WTC11 (cell line): Measurements from ENCODE around the gene KRT8. TPM values are rescaled to one million over a fixed set of nuclear protein-coding genes. Genes with fewer than 3 reads are reported as not detected.

ENCODE experiments used
- ATAC-seq: fragments of 200-7000 bp; cut with Tn5 transposase; 2 replicates; pipeline ENCODE4 v1.10.0; 2021; ENCODE audit warnings: mild to moderate bottlenecking, moderate library complexity
- CTCF ChIA-PET: fragments of 300-600 bp; sonication (Branson Sonifier 250); formaldehyde crosslinking; loops from one replicate; lab custom pipeline; 2021; ENCODE audit warnings: antibody characterized with exemption; lab: Charles Lee
- POLR2A ChIA-PET: fragments of 350-600 bp; sonication (Branson Sonifier 250); formaldehyde crosslinking; loops from one replicate; lab custom pipeline; 2021; ENCODE audit warnings: antibody characterized with exemption; lab: Charles Lee
- DNase-seq: peaks from one replicate; pipeline ENCODE4 v3.0.0; 2021; ENCODE audit warnings: low spot score
- H3K27ac Mint-ChIP-seq: 2 replicates; pipeline ENCODE4 v1.8.0; 2021; ENCODE audit warnings: mixed read lengths
- H3K27me3 Mint-ChIP-seq: 2 replicates; pipeline ENCODE4 v1.8.0; 2021; ENCODE audit warnings: low read depth, mild to moderate bottlenecking, moderate library complexity, mixed read lengths
- H3K36me3 Mint-ChIP-seq: 2 replicates; pipeline ENCODE4 v1.8.0; 2021; ENCODE audit warnings: mixed read lengths
- H3K4me1 Mint-ChIP-seq: 2 replicates; pipeline ENCODE4 v1.8.0; 2022; ENCODE audit warnings: mixed read lengths
- H3K4me3 Mint-ChIP-seq: 2 replicates; pipeline ENCODE4 v1.8.0; 2021; ENCODE audit warnings: mild to moderate bottlenecking, moderate library complexity, mixed read lengths
- H3K9me3 Mint-ChIP-seq: 2 replicates; pipeline ENCODE4 v1.8.0; 2021; ENCODE audit warnings: mixed read lengths
- ATF1 ChIP-seq: sonication (generic); formaldehyde crosslinking; IDR thresholded peaks from 2 replicates; pipeline ENCODE4 v1.8.1; 2023; ENCODE audit warnings: mild to moderate bottlenecking, moderate library complexity, missing genetic modification reagents
- CREB1 ChIP-seq: sonication (generic); formaldehyde crosslinking; IDR thresholded peaks from 2 replicates; pipeline ENCODE4 v1.8.0; 2023; ENCODE audit warnings: mild to moderate bottlenecking, missing genetic modification reagents
- FOXJ3 ChIP-seq: sonication (generic); formaldehyde crosslinking; IDR thresholded peaks from 2 replicates; pipeline ENCODE4 v1.9.0; 2021; ENCODE audit warnings: missing genetic modification reagents, mild to moderate bottlenecking, borderline replicate concordance
- FOXP1 ChIP-seq: sonication (generic); formaldehyde crosslinking; IDR thresholded peaks from 2 replicates; pipeline ENCODE4 v1.8.0; 2022; ENCODE audit warnings: missing genetic modification reagents, mild to moderate bottlenecking, moderate library complexity, borderline replicate concordance
- GRHL2 ChIP-seq: fragments of 250-450 bp; sonication (Bioruptor Pico); IDR thresholded peaks from 2 replicates; pipeline ENCODE4 v1.8.0; 2022; ENCODE audit warnings: mild to moderate bottlenecking, moderate library complexity; ENCODE audit not compliant: insufficient replicate concordance, severe bottlenecking
- GTF2I ChIP-seq: fragments of 250-450 bp; sonication (Bioruptor Pico); conservative IDR thresholded peaks from 2 replicates; pipeline ENCODE4 v1.4.0; 2021; ENCODE audit warnings: mild to moderate bottlenecking
- JAZF1 ChIP-seq: fragments of 250-450 bp; sonication (Bioruptor Pico); IDR thresholded peaks from 2 replicates; pipeline ENCODE4 v1.9.0; 2021; ENCODE audit warnings: moderate library complexity, mild to moderate bottlenecking, inconsistent platforms
- NFE2L1 ChIP-seq: sonication (generic); formaldehyde crosslinking; IDR thresholded peaks from 2 replicates; pipeline ENCODE4 v1.8.1; 2023; ENCODE audit warnings: missing genetic modification reagents
- NFYB ChIP-seq: sonication (generic); formaldehyde crosslinking; conservative IDR thresholded peaks from 2 replicates; pipeline ENCODE4 v1.8.0; 2022; ENCODE audit warnings: low read depth, missing genetic modification reagents
- NR1H2 ChIP-seq: sonication (generic); formaldehyde crosslinking; IDR thresholded peaks from 2 replicates; pipeline ENCODE4 v1.9.0; 2021; ENCODE audit warnings: mild to moderate bottlenecking, moderate library complexity, missing genetic modification reagents
- PRRX2 ChIP-seq: fragments of 250-450 bp; sonication (Bioruptor Pico); IDR thresholded peaks from 2 replicates; pipeline ENCODE4 v1.8.0; 2021; ENCODE audit warnings: mild to moderate bottlenecking
- SP1 ChIP-seq: sonication (generic); formaldehyde crosslinking; conservative IDR thresholded peaks from 2 replicates; pipeline ENCODE4 v1.8.1; 2022; ENCODE audit warnings: missing genetic modification reagents
- ZNF232 ChIP-seq: sonication (generic); formaldehyde crosslinking; IDR thresholded peaks from 2 replicates; pipeline ENCODE4 v1.8.0; 2022; ENCODE audit warnings: mild to moderate bottlenecking, missing genetic modification reagents
- ZNF317 ChIP-seq: sonication (generic); formaldehyde crosslinking; IDR thresholded peaks from 2 replicates; pipeline ENCODE4 v1.8.1; 2023; ENCODE audit warnings: low read depth, mild to moderate bottlenecking, moderate library complexity, missing genetic modification reagents, borderline replicate concordance
- ZNF416 ChIP-seq: fragments of 250-450 bp; sonication (Bioruptor Pico); IDR thresholded peaks from 2 replicates; pipeline ENCODE4 v1.9.0; 2021; ENCODE audit warnings: mild to moderate bottlenecking, inconsistent platforms
- total RNA-seq: library from RNA; stranded (reverse); gene quantifications from 3 replicates; pipeline ENCODE4 v1.2.3, GENCODE V29; 2021
- TF ChIP-seq, protein P1 (sequence below): sonication (generic); formaldehyde crosslinking; IDR thresholded peaks from 2 replicates; pipeline ENCODE4 v1.8.0; 2023; ENCODE audit warnings: missing genetic modification reagents, mild to moderate bottlenecking, borderline replicate concordance
- TF ChIP-seq, protein P2 (sequence below): sonication (generic); formaldehyde crosslinking; IDR thresholded peaks from 2 replicates; pipeline ENCODE4 v1.8.1; 2022; ENCODE audit warnings: low read depth, missing genetic modification reagents, borderline replicate concordance
- TF ChIP-seq, protein P3 (sequence below): sonication (generic); formaldehyde crosslinking; IDR thresholded peaks from 2 replicates; pipeline ENCODE4 v1.8.0; 2022; ENCODE audit warnings: missing genetic modification reagents
- TF ChIP-seq, protein P4 (sequence below): sonication (generic); formaldehyde crosslinking; conservative IDR thresholded peaks from 2 replicates; pipeline ENCODE4 v1.8.1; 2022; ENCODE audit warnings: mild to moderate bottlenecking, missing genetic modification reagents
- TF ChIP-seq, protein P5 (sequence below): sonication (generic); formaldehyde crosslinking; conservative IDR thresholded peaks from 2 replicates; pipeline ENCODE4 v1.8.1; 2023; ENCODE audit warnings: mild to moderate bottlenecking, low read depth, missing genetic modification reagents, moderate library complexity

Gene KRT8
- total RNA-seq, 1 experiment from 2014 or later = 477 TPM

DNA sequence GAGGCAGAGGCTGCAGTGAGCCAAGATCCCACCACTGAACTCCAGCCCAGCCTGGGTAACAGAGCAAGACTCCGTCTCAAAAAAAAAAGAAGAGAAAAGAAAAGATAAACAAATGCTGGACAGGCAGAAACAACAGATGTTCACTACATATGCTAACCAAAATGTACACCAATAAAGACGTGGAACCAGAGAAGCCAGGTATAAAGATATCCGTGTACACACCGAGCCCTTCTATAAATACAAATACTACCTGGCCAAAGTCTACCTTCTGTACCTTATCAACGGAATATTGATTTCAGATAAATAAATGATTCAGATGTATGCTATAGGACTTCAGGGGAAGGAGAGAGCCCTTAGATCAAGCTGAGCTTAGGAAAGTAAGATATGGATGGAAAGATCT, 10.8 kb upstream of the KRT8 start:
- DNase-seq (no peak), ATAC-seq (no peak)
- TF ChIP-seq GRHL2 (CRISPR knock-in tag) (no peak), FOXP1 (CRISPR knock-in tag) (no peak), NR1H2 (CRISPR knock-in tag) (no peak), CREB1 (no peak), PRRX2 (CRISPR knock-in tag) (no peak), ZNF232 (CRISPR knock-in tag) (no peak), ZNF317 (no peak), JAZF1 (no peak), NFE2L1 (no peak), NFYB (CRISPR knock-in tag) (no peak), FOXJ3 (CRISPR knock-in tag) (no peak), GTF2I (CRISPR knock-in tag) (no peak), ZNF416 (CRISPR knock-in tag) (no peak), SP1 (no peak), ATF1 (CRISPR knock-in tag) (no peak)
- TF ChIP-seq, protein P1, sequence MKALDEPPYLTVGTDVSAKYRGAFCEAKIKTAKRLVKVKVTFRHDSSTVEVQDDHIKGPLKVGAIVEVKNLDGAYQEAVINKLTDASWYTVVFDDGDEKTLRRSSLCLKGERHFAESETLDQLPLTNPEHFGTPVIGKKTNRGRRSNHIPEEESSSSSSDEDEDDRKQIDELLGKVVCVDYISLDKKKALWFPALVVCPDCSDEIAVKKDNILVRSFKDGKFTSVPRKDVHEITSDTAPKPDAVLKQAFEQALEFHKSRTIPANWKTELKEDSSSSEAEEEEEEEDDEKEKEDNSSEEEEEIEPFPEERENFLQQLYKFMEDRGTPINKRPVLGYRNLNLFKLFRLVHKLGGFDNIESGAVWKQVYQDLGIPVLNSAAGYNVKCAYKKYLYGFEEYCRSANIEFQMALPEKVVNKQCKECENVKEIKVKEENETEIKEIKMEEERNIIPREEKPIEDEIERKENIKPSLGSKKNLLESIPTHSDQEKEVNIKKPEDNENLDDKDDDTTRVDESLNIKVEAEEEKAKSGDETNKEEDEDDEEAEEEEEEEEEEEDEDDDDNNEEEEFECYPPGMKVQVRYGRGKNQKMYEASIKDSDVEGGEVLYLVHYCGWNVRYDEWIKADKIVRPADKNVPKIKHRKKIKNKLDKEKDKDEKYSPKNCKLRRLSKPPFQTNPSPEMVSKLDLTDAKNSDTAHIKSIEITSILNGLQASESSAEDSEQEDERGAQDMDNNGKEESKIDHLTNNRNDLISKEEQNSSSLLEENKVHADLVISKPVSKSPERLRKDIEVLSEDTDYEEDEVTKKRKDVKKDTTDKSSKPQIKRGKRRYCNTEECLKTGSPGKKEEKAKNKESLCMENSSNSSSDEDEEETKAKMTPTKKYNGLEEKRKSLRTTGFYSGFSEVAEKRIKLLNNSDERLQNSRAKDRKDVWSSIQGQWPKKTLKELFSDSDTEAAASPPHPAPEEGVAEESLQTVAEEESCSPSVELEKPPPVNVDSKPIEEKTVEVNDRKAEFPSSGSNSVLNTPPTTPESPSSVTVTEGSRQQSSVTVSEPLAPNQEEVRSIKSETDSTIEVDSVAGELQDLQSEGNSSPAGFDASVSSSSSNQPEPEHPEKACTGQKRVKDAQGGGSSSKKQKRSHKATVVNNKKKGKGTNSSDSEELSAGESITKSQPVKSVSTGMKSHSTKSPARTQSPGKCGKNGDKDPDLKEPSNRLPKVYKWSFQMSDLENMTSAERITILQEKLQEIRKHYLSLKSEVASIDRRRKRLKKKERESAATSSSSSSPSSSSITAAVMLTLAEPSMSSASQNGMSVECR (CRISPR knock-in tag) = no peak
- TF ChIP-seq, protein P2, sequence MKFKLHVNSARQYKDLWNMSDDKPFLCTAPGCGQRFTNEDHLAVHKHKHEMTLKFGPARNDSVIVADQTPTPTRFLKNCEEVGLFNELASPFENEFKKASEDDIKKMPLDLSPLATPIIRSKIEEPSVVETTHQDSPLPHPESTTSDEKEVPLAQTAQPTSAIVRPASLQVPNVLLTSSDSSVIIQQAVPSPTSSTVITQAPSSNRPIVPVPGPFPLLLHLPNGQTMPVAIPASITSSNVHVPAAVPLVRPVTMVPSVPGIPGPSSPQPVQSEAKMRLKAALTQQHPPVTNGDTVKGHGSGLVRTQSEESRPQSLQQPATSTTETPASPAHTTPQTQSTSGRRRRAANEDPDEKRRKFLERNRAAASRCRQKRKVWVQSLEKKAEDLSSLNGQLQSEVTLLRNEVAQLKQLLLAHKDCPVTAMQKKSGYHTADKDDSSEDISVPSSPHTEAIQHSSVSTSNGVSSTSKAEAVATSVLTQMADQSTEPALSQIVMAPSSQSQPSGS (CRISPR knock-in tag) = no peak
- TF ChIP-seq, protein P3, sequence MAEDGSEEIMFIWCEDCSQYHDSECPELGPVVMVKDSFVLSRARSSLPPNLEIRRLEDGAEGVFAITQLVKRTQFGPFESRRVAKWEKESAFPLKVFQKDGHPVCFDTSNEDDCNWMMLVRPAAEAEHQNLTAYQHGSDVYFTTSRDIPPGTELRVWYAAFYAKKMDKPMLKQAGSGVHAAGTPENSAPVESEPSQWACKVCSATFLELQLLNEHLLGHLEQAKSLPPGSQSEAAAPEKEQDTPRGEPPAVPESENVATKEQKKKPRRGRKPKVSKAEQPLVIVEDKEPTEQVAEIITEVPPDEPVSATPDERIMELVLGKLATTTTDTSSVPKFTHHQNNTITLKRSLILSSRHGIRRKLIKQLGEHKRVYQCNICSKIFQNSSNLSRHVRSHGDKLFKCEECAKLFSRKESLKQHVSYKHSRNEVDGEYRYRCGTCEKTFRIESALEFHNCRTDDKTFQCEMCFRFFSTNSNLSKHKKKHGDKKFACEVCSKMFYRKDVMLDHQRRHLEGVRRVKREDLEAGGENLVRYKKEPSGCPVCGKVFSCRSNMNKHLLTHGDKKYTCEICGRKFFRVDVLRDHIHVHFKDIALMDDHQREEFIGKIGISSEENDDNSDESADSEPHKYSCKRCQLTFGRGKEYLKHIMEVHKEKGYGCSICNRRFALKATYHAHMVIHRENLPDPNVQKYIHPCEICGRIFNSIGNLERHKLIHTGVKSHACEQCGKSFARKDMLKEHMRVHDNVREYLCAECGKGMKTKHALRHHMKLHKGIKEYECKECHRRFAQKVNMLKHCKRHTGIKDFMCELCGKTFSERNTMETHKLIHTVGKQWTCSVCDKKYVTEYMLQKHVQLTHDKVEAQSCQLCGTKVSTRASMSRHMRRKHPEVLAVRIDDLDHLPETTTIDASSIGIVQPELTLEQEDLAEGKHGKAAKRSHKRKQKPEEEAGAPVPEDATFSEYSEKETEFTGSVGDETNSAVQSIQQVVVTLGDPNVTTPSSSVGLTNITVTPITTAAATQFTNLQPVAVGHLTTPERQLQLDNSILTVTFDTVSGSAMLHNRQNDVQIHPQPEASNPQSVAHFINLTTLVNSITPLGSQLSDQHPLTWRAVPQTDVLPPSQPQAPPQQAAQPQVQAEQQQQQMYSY (CRISPR knock-in tag) = no peak
- TF ChIP-seq, protein P4, sequence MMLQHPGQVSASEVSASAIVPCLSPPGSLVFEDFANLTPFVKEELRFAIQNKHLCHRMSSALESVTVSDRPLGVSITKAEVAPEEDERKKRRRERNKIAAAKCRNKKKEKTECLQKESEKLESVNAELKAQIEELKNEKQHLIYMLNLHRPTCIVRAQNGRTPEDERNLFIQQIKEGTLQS (CRISPR knock-in tag) = no peak
- TF ChIP-seq, protein P5, sequence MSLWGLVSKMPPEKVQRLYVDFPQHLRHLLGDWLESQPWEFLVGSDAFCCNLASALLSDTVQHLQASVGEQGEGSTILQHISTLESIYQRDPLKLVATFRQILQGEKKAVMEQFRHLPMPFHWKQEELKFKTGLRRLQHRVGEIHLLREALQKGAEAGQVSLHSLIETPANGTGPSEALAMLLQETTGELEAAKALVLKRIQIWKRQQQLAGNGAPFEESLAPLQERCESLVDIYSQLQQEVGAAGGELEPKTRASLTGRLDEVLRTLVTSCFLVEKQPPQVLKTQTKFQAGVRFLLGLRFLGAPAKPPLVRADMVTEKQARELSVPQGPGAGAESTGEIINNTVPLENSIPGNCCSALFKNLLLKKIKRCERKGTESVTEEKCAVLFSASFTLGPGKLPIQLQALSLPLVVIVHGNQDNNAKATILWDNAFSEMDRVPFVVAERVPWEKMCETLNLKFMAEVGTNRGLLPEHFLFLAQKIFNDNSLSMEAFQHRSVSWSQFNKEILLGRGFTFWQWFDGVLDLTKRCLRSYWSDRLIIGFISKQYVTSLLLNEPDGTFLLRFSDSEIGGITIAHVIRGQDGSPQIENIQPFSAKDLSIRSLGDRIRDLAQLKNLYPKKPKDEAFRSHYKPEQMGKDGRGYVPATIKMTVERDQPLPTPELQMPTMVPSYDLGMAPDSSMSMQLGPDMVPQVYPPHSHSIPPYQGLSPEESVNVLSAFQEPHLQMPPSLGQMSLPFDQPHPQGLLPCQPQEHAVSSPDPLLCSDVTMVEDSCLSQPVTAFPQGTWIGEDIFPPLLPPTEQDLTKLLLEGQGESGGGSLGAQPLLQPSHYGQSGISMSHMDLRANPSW = no peak
- no peak overlapping the region for H3K27ac Mint-ChIP-seq
- H3K4me3 Mint-ChIP-seq = no peak overlapping the region
- POLR2A ChIA-PET = interaction anchor here (0.7 kb wide), 1 partner anchor 11 kb away, joined by 3 read pairs; the partner anchor contains the start of gene KRT8
- CTCF ChIA-PET = interaction anchor here (0.6 to 2.1 kb wide), 4 partner anchors 9 to 65 kb away, joined by 3 to 12 read pairs (median 4); partner anchors contain the start of gene KRT8
- no peaks in the 10 kb centered on the region for H3K36me3 Mint-ChIP-seq
- no peaks in the 10 kb centered on the region for H3K9me3 Mint-ChIP-seq
- H3K27me3 Mint-ChIP-seq = 0 out of 2 replicates have a peak, but pooled peaks cover 3% of the 10 kb centered on the region
- H3K4me1 Mint-ChIP-seq = peaks cover 9% of the 10 kb centered on the region
